ELR (cell line): ENCODE data around the gene PDGFA.

Experiments used
- DNase-seq: peaks from one replicate; pipeline ENCODE4 v3.0.0-alpha.2; 2015; ENCODE audit warnings: low read depth

PDGFA gene

GRCh38 chr7:519484-520390 is at the start of gene PDGFA:
TSS of gene PDGFA (minus strand) at chr7:519846. CDS start at chr7:519001, 845 bp downstream.
- peak; percentile 76 for DNase-seq

- no peak for DNase-seq
These were observed 48.6 kb upstream of the PDGFA start for GRCh38 chr7:568031-568951.

- DNase-seq = no peak
These were observed 47.7 kb upstream of the PDGFA start for GRCh38 chr7:567305-567883.

- DNase-seq = no peak
These were observed 46.5 kb upstream of the PDGFA start for GRCh38 chr7:566100-566499.

- no peak for DNase-seq
These were observed 44.7 kb upstream of the PDGFA start for GRCh38 chr7:564176-564865.

- DNase-seq = no peak
These were observed 44.1 kb upstream of the PDGFA start for GRCh38 chr7:563629-564170.

GRCh38 chr7:562789-563628 is 43.4 kb upstream of the PDGFA start:
- no peak for DNase-seq

- DNase-seq = no peak
These were observed 42.7 kb upstream of the PDGFA start for GRCh38 chr7:562374-562675.

GRCh38 chr7:561631-562373 is 42.2 kb upstream of the PDGFA start:
- no peak for DNase-seq

GRCh38 chr7:560966-561630 is 41.5 kb upstream of the PDGFA start:
- no peak for DNase-seq

GRCh38 chr7:559396-559705 is 39.7 kb upstream of the PDGFA start:
- DNase-seq = no peak

GRCh38 chr7:557558-557881 is 37.9 kb upstream of the PDGFA start:
- DNase-seq = no peak

- no peak for DNase-seq
These were observed 37.4 kb upstream of the PDGFA start for GRCh38 chr7:556837-557557.

- no peak for DNase-seq
These were observed 36.7 kb upstream of the PDGFA start for GRCh38 chr7:556291-556826.

- no peak for DNase-seq
These were observed 36.0 kb upstream of the PDGFA start for GRCh38 chr7:555551-556160.

GRCh38 chr7:553636-554111 is 34.0 kb upstream of the PDGFA start:
- no peak for DNase-seq

- no peak for DNase-seq
These were observed 33.4 kb upstream of the PDGFA start for GRCh38 chr7:552868-553635.
